IMR-90 (cell line): ENCODE data around the gene MCRIP2. TPM values are rescaled to one million over a fixed set of nuclear protein-coding genes. Genes with fewer than 3 reads are reported as not detected.

Experiments
- ATAC-seq: fragments of 200-7000 bp; cut with Tn5 transposase; 2 replicates; pipeline ENCODE4 v1.9.1; 2020; ENCODE audit warnings: low read depth, mild to moderate bottlenecking, moderate library complexity
- BruUV-seq: library from RNA; stranded (reverse); fragments of 400-500 nt; replicated peaks from 2 replicates; lab custom pipeline; 2021; lab: Mats Ljungman, UMichigan
- CTCF ChIA-PET: fragments of 300-600 bp; formaldehyde crosslinking; extraction: SDS; loops from one replicate; lab custom pipeline; 2021; ENCODE audit warnings: antibody characterized with exemption; lab: Yijun Ruan, JAX
- POLR2A ChIA-PET: fragments of 300-600 bp; sonication (Branson Sonifier 250); formaldehyde crosslinking; loops from one replicate; lab custom pipeline; 2022; ENCODE audit warnings: antibody characterized with exemption; ENCODE audit not compliant: unreplicated experiment; lab: Charles Lee
- DNase-seq: peaks from one replicate; pipeline ENCODE4 v3.0.0; 2013
- H2AFZ ChIP-seq: replicated peaks from 2 replicates; pipeline ENCODE3; 2013; ENCODE audit warnings: low read length, mild to moderate bottlenecking; ENCODE audit not compliant: poor library complexity
- H2AK5ac ChIP-seq: 2 replicates; pipeline ENCODE4 v1.6.1; 2013; ENCODE audit warnings: low read depth, low read length, inconsistent platforms
- H2AK9ac ChIP-seq: replicated peaks from 2 replicates; pipeline ENCODE3; 2013; ENCODE audit warnings: mild to moderate bottlenecking, low read depth, low read length, moderate library complexity; ENCODE audit not compliant: poor library complexity
- H2BK120ac ChIP-seq: 2 replicates; pipeline ENCODE4 v1.6.1; 2013; ENCODE audit warnings: low read depth, low read length, inconsistent platforms
- H2BK15ac ChIP-seq: 3 replicates; pipeline ENCODE4 v1.6.1; 2013; ENCODE audit warnings: low read depth, low read length, inconsistent platforms
- H2BK20ac ChIP-seq: 2 replicates; pipeline ENCODE4 v1.6.1; 2013; ENCODE audit warnings: low read depth, mild to moderate bottlenecking, inconsistent platforms, low read length, moderate library complexity
- H2BK5ac ChIP-seq: 2 replicates; pipeline ENCODE4 v1.6.1; 2013; ENCODE audit warnings: mild to moderate bottlenecking, low read depth, low read length, inconsistent platforms; ENCODE audit not compliant: poor library complexity, severe bottlenecking
- H3K14ac ChIP-seq: replicated peaks from 2 replicates; pipeline ENCODE4 v1.6.1; 2013; ENCODE audit warnings: low read depth, low read length, inconsistent platforms
- H3K18ac ChIP-seq: 2 replicates; pipeline ENCODE4 v1.6.1; 2013; ENCODE audit warnings: low read depth, low read length, control low read depth
- H3K23ac ChIP-seq: 2 replicates; pipeline ENCODE4 v1.6.1; 2013; ENCODE audit warnings: low read depth, low read length, inconsistent platforms
- H3K27ac ChIP-seq: 2 replicates; pipeline ENCODE4 v1.5.1; 2013; ENCODE audit warnings: mild to moderate bottlenecking, control low read depth, low read length; ENCODE audit not compliant: insufficient read depth
- H3K27me3 ChIP-seq: 2 replicates; pipeline ENCODE4 v1.6.1; 2013; ENCODE audit warnings: low read length; ENCODE audit not compliant: control insufficient read depth, insufficient read depth
- H3K36me3 ChIP-seq: 2 replicates; pipeline ENCODE4 v1.6.1; 2013; ENCODE audit warnings: low read length, mixed read lengths; ENCODE audit not compliant: control insufficient read depth, insufficient read depth
- H3K4ac ChIP-seq: 2 replicates; pipeline ENCODE4 v1.6.1; 2013; ENCODE audit warnings: low read depth, low read length, inconsistent platforms
- H3K4me1 ChIP-seq: 2 replicates; pipeline ENCODE4 v1.6.1; 2013; ENCODE audit warnings: low read length, mixed read lengths; ENCODE audit not compliant: control insufficient read depth, insufficient read depth
- H3K4me2 ChIP-seq: 2 replicates; pipeline ENCODE4 v1.6.1; 2013; ENCODE audit warnings: low read depth, mild to moderate bottlenecking, control low read depth, low read length, moderate library complexity
- H3K4me3 ChIP-seq: 2 replicates; pipeline ENCODE4 v1.5.1; 2013; ENCODE audit warnings: low read depth, mild to moderate bottlenecking, control low read depth, low read length, moderate library complexity; ENCODE audit not compliant: insufficient read depth
- H3K56ac ChIP-seq: 2 replicates; pipeline ENCODE4 v1.6.1; 2013; ENCODE audit warnings: low read length, inconsistent platforms; ENCODE audit not compliant: insufficient read depth; ENCODE audit errors: extremely low read depth
- H3K79me1 ChIP-seq, 2 experiments: 2 replicates each; pipeline ENCODE4 v1.6.1; 2013; ENCODE audit warnings: low read length in 2 of 2, inconsistent platforms in 1 of 2, low read depth in 1 of 2
- H3K9ac ChIP-seq: 2 replicates; pipeline ENCODE4 v1.6.1; 2013; ENCODE audit warnings: low read depth, low read length, control low read depth
- H3K9me1 ChIP-seq: 2 replicates; pipeline ENCODE4 v1.6.1; 2013; ENCODE audit warnings: low read length, inconsistent platforms; ENCODE audit not compliant: insufficient read depth
- H3K9me3 ChIP-seq: 2 replicates; pipeline ENCODE4 v1.6.1; 2013; ENCODE audit warnings: low read length; ENCODE audit not compliant: control insufficient read depth, insufficient read depth
- H4K20me1 ChIP-seq: 2 replicates; pipeline ENCODE4 v1.6.1; 2013; ENCODE audit warnings: low read length, inconsistent platforms; ENCODE audit not compliant: insufficient read depth
- H4K5ac ChIP-seq: 2 replicates; pipeline ENCODE4 v1.6.1; 2013; ENCODE audit warnings: mild to moderate bottlenecking, low read depth, low read length, control low read depth
- H4K8ac ChIP-seq, 2 experiments: 2 replicates each; pipeline ENCODE4 v1.6.1; 2013; ENCODE audit warnings: low read depth in 2 of 2, low read length in 2 of 2, control low read depth in 1 of 2, inconsistent platforms in 1 of 2
- H4K91ac ChIP-seq: 2 replicates; pipeline ENCODE4 v1.6.1; 2013; ENCODE audit warnings: low read depth, low read length, inconsistent platforms; ENCODE audit not compliant: insufficient read depth
- MAFK ChIP-seq: IDR thresholded peaks from 2 replicates; pipeline ENCODE4 v1.6.1; 2012; ENCODE audit warnings: low read depth, low read length, improper control_type of control experiment
- NFE2L2 ChIP-seq: fragments of 150-350 bp; IDR thresholded peaks from 2 replicates; pipeline ENCODE4 v1.6.1; 2016; ENCODE audit warnings: low read depth, mild to moderate bottlenecking, low read length
- RFX5 ChIP-seq: IDR thresholded peaks from 2 replicates; pipeline ENCODE4 v1.8.0; 2012; ENCODE audit warnings: low read depth, mild to moderate bottlenecking, low read length, moderate library complexity
- WGBS, 2 experiments: methylation state at CpG; one replicate each; pipeline versions ENCODE4 v1.1.5 to v1.1.7; 2013; ENCODE audit warnings: missing lambda C conversion rate in 2 of 2; ENCODE audit not compliant: insufficient read length in 1 of 2; ENCODE audit errors: extremely low coverage in 2 of 2; 5-methylcytosine and 5-hydroxymethylcytosine counted together
- dilution Hi-C: fragments of 300-500 bp; cut with HindIII; formaldehyde crosslinking; loops from one replicate; pipeline ENCODE4 v1.14.3; 2018; ENCODE audit warnings: low sequenced_read_pairs; ENCODE audit not compliant: unreplicated experiment
- in situ Hi-C: fragments of 300-500 bp; cut with MboI; formaldehyde crosslinking; loops from 3 replicates; pipeline ENCODE4 v1.14.3; 2019; ENCODE audit warnings: low sequenced_read_pairs, inconsistent platforms, mixed read lengths
- intact Hi-C: fragments of 100-400 bp; cut with micrococcal nuclease; formaldehyde crosslinking; loops from 2 replicates; pipeline ENCODE4 v1.10.0; 2022
- polyA plus RNA-seq, 3 experiments: library from polyadenylated mRNA; depleted of rRNA; stranded (reverse); fragments of >200 nt; gene quantifications; 2 replicates each; pipeline ENCODE4 v1.2.3, GENCODE V29; 2012; ENCODE audit warnings: low replicate concordance in 1 of 3
- total RNA-seq: library from RNA; depleted of rRNA; stranded (reverse); fragments of >200 nt; gene quantifications from 2 replicates; pipeline ENCODE4 v1.2.3, GENCODE V29; 2012

Gene MCRIP2
- total and polyA plus RNA-seq, 2 of the 4 experiments (the other 2 are of a cell fraction) = 6.3 to 19.6 TPM

- ATAC-seq (no peak), DNase-seq (no peak)
- H3K9ac ChIP-seq = no peak overlapping the region
- no peak overlapping the region for H3K4ac ChIP-seq
- no peak overlapping the region for H2BK20ac ChIP-seq
- 83% methylated on average over 9 of the region's 21 CpGs; no CpG with 5 or more reads in 1 of the 2 experiments for WGBS, 2 experiments
- dilution Hi-C loops (no loop called here), in situ Hi-C loops (no loop called here), intact Hi-C loops (no loop called here)
- no peak overlapping the region for H2AFZ ChIP-seq
- no peak for TF ChIP-seq NFE2L2
- no peak for TF ChIP-seq RFX5
- no peak for TF ChIP-seq MAFK
- peak overlapping the region; percentile 67; the same call in 1 of the 2 replicates for H2AK5ac ChIP-seq
- no peak overlapping the region for H4K91ac ChIP-seq
- no peak overlapping the region for H3K18ac ChIP-seq
- H4K20me1 ChIP-seq = peaks cover 46% of the 10 kb centered on the region
- no peaks in the 10 kb centered on the region for H3K27me3 ChIP-seq
- no peak overlapping the region for H4K5ac ChIP-seq
- POLR2A ChIA-PET = no interaction called here
- H3K27ac ChIP-seq = no peak overlapping the region
- H3K23ac ChIP-seq = no peak overlapping the region
- H4K8ac ChIP-seq = no peak overlapping the region
- no peak overlapping the region for H3K56ac ChIP-seq
- H3K4me2 ChIP-seq = no peak overlapping the region
- CTCF ChIA-PET = no interaction called here
- no peak overlapping the region for H2BK15ac ChIP-seq
- peaks cover 28% of the 10 kb centered on the region for H3K36me3 ChIP-seq
- no peak overlapping the region for H2BK120ac ChIP-seq
- no peak overlapping the region for H3K14ac ChIP-seq
- H3K4me1 ChIP-seq = peaks cover 21% of the 10 kb centered on the region
- H2AK9ac ChIP-seq = peak overlapping the region; percentile 5
- H2BK5ac ChIP-seq = no peak overlapping the region
- H3K4me3 ChIP-seq = no peak overlapping the region
- no TSS peak for BruUV-seq
- H3K9me1 ChIP-seq = peaks cover 15% of the 10 kb centered on the region
- peaks cover 9 to 40% of the 10 kb centered on the region in 2 experiments; a peak in 3 of 4 replicates for H3K79me1 ChIP-seq
- H3K9me3 ChIP-seq = no peaks in the 10 kb centered on the region
These were observed 36.7 kb downstream of the MCRIP2 start for GRCh38 chr16:678209-678857.
